HuH-7.5 (cell line): ENCODE measurements around the gene METTL8.
"Not testable (repeated sequence)": the region's sequence is repeated elsewhere in the genome, so short reads cannot be mapped to it uniquely, and the experiment has no call there.

Source experiments
- DNase-seq: peaks from one replicate; pipeline ENCODE4 v3.0.0; 2011; ENCODE audit warnings: low spot score

METTL8 gene

DNA sequence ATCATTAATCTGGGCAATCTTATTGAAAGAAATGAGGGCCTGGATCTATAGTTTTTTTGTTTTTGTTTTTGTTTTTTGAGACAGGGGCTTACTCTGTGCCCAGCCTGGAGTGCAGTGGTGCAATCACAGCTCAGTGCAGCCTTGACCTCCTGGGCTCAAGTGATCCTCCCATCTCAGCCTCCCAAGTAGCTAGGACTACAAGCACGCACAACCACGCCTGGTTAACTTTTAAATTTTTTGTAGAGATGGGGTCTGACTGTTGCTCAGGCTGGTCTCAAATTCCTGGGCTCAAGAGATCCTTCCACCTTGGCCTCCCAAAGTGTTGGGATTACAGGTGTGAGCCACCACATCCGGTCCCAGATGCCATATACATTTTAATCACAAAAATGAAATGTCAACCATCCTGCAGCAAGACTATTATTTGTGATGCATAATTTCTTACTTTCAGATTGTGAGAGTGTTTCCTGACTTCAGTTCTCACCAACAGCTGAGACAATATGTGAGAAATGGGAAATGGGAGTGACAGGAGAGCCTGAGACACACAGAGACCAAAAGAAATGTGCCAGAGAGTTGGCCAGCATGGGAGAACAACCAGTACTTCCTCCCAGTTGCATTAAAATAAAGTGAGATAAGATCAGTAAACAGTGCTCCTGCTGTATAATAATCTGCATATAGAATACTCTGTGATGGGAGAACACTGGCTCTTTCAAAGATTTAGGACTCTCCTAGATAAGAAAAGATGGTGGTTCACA is 87.6 kb downstream of the METTL8 start:
- DNase-seq = no peak

DNA sequence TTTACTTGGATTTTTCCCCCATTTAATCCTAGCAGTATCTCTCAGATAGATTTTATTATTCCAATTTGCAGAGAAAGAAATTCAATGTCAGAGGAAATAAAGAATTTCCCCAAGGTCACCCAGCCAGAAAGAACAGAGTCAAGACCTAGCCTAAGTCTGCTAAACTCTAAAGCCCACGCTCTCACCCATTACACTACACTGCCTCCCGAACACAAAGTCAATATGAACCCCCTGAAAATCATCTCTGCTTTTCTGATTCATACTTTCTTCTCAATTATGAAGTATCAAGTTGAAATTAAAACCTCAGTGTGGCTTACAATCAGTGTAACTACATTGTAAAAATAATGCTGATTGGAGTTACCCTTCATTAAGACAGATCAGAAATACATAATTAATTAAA is 89.6 kb downstream of the METTL8 start:
- DNase-seq = no peak

DNA sequence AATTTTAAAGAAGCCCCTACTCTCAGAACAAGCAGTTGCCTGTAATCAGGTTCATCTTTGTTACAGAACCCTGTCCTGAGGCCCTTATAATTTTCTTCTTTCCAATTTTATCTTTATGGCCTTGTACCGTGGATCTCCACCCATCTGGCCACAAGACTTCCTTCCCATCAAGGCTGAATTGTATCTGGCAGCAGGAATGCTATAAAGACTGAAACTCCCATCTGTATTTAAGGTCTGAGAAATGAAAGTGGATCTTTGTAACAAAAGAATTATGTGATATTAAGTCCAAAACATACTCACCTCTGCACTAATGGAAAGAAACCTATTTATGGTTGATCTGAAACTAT is 91.8 kb downstream of the METTL8 start:
- no peak for DNase-seq

DNA sequence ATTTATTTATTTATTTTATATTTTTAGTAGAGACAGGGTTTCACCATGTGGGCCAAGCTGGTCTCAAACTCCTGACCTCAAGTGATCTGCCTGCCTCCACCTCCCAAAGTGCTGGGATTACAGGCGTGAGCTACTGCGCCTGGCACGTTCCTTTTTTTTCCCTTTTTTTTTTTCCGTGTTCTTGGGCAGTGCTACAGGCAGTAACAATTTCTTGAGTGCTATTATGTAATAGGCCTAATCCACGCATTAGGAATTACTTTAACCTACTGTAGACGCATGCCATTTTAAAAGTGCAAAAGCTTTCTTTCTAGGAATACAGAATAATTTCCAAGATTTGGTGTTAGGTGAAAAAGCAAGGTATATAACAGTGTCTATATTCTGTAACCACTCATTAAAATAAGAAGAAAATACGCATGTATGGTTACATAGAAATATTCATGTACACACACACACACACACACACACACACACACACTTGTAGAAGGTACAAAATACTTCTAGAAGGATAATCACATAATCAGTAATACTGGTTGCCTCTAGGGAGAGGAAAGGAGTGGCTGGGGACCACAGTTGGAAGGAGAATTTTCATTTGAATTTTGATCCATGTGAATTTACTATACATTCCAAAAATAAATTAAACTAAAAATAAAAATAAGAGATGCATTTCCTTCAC is 92.3 kb downstream of the METTL8 start:
- DNase-seq = no peak

DNA sequence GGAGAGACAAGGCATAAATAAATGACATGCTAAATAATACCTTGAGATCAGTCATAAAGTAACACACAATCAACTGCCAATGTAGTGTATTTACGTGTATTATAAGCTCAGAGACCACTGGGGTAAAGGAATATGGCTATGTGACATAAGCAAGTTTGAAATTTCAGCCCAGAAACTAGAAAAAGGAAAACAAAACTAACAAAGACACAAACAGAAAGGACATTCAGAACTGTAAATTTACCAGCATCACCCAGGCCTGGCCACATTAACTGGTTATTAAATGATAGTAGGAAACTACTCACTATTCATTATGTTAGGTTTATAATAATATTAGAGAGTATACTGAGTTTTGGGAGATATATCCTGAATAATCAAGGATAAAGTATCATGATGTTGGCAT is 98.8 kb downstream of the METTL8 start:
- no peak for DNase-seq

DNA sequence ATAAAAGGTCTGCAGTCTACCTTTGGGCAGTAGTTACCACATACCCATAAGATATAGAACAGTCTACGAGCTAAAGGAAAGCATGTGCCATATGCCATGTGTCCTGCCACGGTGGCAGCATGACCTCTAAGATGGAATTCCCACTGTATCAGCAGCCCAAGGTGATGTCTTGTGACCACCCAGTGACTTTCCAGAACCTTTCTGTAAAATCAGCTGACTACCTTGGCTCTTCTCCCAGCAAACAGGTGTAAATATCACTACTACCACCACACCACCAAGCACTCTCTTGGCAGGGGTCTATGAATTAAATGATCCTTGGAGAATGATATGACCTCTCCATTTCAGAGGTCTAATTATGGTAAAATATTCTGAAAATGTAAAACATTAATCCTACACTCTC is 99.6 kb downstream of the METTL8 start:
- DNase-seq = no peak

DNA sequence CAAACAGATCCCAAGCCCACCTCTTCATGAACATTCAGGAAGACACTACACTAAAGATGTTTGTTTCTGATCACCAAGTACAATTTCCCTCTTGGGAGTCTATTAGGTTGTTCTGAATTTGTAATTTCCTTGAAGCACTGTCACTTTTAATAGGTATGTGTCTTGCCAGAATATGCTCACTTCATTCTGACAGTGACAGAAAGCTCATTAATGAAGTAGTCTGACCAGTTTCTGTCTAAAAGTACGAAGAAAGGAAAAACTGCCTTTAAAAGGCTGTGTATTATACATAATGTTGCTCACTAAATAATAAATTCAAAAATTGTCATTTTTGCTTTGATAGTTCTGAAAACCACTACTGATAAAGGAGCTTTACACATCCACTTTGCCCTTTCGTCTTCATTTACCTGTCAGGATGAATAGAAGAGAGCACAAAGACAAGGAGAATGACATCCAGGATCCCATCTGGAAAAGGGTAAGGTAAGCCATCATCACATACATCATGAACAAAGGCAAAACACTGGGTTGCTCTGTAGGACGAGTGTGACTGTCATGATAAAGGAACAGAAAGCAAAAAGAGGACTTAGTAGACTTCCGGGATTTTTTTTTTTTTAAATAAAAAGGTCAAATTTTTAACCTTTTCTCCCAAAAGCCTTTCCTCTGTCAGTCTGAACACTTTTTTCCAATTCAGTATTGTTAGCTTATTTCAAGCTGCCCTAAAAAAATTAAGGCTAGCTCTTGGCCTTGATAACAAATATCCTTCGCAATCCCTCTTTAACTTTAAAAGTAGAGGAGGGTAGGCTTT is 103.4 kb downstream of the METTL8 start:
- DNase-seq = no peak

DNA sequence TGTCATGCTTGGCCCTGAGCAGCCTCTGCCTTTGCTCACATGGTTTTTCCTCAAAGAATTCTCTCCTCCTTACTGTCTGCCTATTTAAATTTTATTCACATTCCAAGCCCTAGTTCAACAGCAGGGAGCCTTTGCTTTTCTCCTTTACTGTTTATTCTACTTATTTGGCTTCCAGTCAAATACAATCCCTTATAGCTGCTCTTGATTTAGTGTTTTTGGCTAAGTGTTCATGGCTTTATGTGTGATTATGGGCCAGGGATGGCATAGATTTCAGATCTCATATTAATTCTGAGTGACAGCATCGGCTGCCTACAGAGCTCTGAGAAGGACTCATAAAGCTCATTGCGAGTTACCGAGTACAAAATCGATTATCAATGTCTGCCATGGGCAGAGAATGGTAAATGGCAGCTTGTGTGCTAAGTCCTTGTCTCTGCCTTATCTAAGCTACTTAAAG is 106.7 kb downstream of the METTL8 start:
- no peak for DNase-seq

DNA sequence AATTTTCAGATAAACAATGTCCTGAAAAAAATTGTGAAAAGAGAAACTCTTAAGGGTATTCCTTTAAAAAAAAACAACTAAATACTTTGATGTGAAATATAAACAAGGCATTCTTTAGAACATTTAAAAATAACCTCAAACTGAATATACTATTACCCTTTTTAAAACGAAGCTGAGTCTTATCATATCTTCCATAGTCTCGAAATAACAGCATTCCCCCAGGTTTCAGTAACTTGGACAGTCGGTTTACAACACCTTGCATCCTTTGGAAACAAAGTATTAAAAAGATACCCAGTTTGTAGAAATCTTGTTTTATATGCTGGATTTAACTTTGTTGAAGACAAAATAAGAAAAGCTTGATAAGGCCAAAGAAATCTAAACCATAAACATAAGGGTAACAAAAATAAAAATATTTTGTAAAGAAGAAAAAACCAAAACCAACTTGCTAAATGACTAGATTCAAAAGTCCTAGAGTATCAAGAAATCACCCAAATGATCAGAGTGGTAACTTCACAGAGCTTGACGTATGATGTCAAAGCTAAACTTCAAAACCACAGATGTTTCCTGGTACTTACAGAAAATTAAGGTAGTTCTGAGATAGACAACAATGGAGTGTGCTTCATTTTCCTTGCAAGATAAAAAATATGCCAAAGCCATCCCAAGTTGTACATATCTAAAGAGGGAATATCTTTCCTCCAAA is 107.8 kb downstream of the METTL8 start:
- DNase-seq = no peak

DNA sequence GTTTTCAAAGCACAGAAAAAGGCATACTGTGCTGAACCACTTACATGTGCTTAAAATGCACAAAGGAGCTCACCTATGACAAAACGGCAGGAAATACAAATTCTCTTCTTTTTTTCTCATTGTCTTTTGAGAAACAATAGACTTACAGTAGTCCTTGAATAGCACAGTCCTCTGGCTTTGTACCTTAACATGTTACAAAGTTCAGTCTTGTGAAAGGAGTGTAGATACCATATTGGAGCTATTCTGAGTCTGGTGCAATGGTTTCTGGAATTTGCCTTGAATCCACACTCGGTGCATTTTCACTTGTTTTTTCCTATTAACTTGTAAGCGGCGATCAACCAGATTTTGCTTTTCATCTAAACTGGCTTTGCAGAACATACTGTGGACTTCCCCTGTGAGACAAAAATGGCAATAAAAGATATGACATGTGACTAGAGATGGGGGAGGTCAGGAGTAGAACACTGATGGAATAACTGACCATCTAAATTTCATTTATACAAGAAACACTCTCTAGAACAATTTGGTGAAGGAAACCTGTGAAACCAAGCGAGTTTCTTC is 109.7 kb downstream of the METTL8 start:
- DNase-seq = no peak

DNA sequence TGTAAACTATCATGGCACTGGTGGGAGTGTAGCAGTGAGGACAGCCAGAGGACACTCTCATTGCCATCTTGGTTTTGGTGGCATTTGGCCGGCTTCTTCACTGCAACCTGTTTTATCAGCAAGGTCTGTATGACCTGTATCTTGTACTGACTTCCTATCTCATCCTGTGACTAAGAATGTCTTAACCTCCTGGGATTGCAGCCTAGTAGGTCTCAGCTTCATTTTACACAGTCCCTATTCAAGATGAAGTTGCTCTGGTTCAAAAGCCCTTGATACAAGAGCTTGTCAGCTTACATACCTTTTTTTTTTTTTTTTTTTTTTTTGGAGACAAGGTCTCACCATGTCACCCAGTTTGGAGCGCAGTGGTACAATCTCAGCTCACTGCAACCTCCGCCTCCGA is 110.9 kb downstream of the METTL8 start:
- DNase-seq = no peak

DNA sequence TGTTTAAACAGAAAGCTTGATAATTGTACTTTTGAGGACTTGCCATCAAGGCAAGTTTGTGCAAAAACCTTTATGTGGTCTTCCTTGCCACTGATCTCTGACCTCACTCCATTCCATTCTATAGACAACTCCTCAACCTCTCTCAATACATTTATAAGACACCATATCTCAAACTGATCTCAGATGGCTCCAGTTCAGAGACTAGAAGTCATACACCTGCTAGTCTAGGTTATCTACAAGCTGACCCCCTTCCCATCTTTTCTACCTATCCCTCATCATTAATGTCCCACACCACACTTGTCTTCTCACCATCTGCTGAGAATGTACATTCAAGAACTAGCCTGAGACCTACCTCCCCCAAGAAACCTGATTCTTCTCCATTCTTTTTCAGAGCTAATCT is 113.1 kb downstream of the METTL8 start:
- no peak for DNase-seq

DNA sequence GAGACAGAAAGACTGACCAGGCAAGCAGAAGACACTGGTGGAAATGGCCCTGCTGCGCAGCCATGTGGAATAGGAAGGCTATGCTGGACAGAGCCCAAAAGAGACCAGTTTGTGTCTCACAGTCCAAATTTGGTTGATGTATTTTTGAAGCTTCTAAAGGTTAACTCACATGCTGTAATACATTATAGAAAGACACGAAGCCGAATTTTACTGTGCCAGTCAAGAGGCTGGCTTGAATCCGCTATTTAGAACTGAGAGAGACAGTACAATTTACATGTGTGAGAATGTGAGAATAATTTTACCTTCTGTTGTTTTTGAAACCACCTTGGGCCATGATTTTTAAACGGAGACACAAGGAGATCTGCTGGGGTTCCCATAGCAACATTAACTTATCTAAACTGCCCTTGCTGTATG is 113.6 kb downstream of the METTL8 start:
- DNase-seq = no peak

DNA sequence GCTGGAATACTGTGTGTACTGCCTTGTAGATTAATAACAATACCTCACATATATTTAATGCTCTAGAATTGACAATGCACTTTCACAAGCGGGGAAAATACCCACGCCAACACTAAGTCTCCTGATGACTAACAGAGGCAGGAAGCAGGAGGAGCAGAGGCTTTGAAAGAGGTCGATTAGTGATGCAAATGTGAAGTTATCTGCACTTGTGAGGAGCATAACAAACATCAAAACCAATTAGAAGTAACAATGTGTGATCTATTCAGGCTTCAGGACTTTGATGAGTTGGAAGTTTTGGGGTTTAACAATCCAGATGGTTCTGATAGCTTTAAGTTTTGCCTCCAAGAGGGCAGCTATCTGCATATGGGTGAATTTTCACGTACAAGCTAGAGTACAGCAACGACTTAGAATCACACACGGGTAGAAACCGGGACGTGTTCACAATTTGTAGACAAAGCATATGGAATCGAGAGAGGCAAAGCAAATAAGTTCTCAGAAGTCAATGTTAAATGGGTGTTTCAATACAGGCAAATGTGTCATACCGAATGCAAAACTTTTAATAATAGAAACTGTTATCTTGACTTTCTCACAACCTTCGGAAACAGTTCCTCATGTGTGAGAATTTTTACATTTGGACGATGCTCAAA is 114.5 kb downstream of the METTL8 start:
- no peak for DNase-seq

DNA sequence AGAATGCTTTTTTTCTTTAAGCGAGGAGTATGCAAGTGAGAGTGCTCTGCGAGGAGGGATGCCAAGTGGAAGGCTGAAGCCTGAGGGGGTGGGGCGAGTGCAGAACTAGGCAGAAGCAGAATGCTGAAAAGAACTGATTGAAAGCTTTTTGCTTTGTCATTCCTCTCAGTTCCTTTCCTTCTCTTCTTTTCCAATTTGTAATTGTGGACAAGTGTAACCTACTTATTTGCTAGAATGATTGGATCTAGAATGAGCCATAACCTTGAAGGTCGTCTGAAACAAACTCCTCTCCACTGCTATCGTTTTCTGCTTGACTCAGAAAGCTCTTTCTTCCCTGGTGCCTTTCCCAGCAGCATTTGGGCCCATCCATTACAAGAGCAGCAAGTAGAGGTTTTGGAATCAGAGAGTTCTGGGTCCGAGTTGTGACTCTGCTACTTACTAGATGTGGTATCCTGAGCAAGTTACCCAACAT is 115.3 kb downstream of the METTL8 start:
- DNase-seq = no peak

DNA sequence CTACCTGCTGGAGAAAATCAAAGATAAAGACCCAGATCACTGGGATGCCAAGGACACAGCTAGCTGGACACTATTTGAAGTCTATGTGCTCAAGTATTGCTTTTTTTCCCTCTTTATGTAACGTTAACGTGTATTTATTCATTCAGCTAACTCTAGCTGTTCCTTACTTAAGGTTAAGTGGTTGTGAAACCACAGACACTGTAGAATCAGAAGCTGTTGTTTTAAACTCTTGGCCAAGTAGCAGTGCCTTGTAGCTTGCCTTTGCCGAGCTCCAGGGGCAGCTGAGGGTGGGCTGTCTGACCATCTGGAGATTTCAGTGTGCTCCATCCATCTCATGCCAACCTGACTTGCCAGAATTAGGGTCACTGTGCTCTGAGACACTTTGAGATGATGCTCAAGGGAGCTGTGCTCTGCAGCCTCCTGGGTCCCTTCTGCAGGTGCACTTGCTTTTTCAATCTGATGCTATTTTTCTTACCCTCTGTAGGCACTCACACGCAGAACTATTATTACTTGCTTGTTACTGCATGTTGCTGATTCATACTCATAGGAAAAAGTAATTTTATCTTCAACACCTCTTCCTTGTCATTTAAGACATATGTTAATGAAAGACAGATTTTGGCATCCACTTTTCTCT is 116.2 kb downstream of the METTL8 start:
- no peak for DNase-seq

DNA sequence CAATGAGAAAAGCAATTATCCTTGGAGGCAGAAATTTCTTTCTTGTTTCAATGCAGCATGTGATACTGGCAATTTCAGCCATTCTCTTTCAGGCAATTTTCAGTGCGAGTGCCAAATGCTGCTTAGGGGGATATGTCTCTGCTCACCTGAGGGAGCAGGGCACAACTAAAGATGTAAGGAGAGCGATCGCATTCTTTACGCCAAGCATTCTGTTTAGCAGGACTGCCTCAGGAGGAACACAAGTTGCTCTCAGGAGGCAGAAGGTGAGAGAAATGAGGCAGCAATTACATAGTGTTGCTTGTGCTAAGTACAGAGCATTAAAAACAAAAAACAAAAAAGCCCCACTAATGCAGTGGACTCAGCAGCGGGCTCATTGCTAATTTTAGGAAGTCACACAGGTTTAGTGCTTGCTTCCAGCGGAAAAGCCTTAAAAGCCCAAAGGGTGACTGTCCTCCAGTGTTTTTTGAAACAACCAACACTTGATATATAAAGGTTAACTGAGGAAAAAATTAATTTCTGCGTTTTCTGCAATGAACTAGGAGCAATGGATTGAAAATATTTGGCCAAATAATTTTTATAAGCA is 116.9 kb downstream of the METTL8 start:
- no peak for DNase-seq

DNA sequence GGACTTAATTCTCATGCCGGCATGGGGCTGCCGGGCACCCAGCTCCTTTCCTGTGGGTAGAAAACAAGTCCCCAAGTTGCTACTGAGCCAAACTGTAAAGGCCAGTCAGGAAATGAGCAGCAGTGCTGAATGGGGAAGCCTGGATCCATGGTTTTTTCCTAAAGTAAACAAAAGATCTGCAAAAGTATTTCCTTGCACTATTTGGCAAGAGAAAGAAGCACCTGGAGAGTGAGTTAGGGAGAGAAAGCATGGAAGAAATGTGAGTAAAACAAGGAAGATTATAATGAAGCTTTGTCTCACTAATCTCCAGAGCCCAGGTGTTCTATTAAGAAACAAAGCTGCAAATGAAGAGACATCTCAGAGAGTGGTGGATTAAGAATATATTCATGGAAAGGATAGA is 117.6 kb downstream of the METTL8 start:
- no peak for DNase-seq

DNA sequence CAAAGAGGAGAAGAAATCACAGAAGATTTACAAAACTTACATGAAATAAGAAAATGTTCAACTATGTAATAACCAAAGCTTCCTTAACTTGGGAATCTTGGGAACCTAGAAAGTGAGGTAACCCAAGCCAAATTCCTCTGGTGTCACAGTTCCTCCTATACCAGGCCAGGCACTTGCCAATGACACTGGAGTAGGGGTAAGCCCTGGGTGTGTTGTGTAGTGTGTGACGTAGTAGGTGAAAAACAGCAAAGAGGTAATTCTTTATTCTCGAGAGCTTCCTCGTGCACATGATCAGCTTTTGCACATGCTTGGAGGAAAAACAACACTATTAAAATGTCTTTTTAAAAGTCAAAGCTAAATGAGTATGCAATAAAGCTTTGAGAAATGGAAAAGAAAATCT is 118.0 kb downstream of the METTL8 start:
- DNase-seq = no peak

DNA sequence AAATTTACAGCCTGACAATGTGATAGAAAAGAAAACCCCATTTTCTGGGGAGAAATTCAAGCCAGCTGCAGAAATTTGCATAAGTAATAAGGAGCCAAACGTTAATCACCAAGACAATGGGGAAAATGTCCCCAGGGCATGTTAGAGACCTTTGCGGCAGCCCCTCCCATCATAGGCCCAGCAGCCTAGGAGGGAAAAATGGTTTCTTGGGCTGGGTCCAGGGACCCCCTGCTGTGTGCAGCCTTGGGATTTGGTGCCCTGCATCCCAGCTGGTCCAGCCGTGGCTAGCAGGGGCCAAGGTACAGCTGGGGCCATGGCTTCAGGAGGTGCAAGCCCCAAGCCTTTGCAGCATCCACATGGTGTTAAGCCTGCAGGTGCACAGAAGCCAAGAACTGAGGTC is 121.6 kb downstream of the METTL8 start:
- not testable (repeated sequence) for DNase-seq

DNA sequence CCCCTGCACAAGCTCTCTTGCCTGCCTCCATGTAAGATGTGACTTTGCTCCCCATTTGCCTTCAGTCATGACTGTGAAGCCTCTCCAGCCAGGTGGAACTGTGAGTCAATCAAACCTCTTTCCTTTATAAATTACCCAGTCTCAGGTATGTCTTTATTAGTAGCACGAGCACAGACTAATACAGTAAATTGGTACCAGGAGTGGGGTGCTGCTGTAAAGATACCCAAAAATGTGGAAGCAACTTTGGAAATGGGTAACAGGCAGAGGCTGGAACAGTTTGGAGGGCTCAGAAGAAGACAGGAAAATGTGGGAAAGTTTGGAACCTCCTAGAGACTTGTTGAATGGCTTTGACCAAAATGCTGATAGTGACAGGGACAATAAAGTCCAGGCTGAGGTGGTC is 122.2 kb downstream of the METTL8 start:
- not testable (repeated sequence) for DNase-seq
